ENCODE results near the gene KCTD14. TPM values are rescaled to one million over a fixed set of nuclear protein-coding genes. Genes with fewer than 3 reads are reported as not detected.
A peak's percentile ranks its signal among the peaks of the same experiment; 100 is the strongest.

The KCTD14 gene
- total and polyA plus RNA-seq, 9 of the 15 experiments (the other 6 are each of a cell fraction or from before 2014, with no cell fraction given), result 0.04 to 0.30 (median 0.11) TPM; not detected in 2

DNA sequence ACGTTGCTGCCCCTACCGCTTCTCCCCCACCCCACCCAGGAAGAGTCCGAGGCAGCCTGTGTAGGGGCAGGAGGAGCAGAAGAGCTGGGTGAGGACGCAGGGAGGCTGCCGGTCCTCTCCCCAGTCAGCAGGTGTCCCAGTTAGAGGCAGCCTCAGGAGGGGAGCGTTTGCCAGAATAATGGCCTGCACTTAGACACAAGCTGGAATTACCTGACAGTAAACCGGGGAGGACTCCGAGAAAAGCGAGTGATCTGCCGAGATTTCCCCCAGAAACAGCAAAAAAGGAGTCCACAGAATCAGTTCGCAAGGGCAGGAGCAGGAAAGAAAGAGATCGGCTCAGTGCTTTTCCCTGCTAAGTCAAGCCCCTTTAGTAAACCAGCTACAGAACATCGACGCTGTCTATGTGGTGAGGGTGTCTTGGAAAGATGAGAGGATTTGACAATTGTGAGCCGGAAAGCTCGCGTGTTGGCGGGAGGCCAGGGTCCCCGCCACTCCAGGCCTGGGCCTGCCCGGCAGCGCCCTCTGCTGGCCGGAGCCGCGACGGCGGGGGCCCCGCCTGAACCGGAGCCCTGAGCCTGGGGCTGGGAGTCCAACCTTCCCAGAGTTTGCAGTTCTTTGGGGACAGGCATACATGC is 22.9 kb upstream of the KCTD14 start (continued):
- TF ChIP-seq, protein P1, sequence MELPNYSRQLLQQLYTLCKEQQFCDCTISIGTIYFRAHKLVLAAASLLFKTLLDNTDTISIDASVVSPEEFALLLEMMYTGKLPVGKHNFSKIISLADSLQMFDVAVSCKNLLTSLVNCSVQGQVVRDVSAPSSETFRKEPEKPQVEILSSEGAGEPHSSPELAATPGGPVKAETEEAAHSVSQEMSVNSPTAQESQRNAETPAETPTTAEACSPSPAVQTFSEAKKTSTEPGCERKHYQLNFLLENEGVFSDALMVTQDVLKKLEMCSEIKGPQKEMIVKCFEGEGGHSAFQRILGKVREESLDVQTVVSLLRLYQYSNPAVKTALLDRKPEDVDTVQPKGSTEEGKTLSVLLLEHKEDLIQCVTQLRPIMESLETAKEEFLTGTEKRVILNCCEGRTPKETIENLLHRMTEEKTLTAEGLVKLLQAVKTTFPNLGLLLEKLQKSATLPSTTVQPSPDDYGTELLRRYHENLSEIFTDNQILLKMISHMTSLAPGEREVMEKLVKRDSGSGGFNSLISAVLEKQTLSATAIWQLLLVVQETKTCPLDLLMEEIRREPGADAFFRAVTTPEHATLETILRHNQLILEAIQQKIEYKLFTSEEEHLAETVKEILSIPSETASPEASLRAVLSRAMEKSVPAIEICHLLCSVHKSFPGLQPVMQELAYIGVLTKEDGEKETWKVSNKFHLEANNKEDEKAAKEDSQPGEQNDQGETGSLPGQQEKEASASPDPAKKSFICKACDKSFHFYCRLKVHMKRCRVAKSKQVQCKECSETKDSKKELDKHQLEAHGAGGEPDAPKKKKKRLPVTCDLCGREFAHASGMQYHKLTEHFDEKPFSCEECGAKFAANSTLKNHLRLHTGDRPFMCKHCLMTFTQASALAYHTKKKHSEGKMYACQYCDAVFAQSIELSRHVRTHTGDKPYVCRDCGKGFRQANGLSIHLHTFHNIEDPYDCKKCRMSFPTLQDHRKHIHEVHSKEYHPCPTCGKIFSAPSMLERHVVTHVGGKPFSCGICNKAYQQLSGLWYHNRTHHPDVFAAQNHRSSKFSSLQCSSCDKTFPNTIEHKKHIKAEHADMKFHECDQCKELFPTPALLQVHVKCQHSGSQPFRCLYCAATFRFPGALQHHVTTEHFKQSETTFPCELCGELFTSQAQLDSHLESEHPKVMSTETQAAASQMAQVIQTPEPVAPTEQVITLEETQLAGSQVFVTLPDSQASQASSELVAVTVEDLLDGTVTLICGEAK (IDR thresholded peaks at IDR 0.05), result no peak
- TF ChIP-seq, protein P1 (CRISPR knock-in tag; IDR thresholded peaks at IDR 0.05), result no peak
- peak; percentile 94 for TF ChIP-seq RB1 (IDR thresholded peaks at IDR 0.05; ENCODE audit: low read depth)
- TF ChIP-seq, protein P2, sequence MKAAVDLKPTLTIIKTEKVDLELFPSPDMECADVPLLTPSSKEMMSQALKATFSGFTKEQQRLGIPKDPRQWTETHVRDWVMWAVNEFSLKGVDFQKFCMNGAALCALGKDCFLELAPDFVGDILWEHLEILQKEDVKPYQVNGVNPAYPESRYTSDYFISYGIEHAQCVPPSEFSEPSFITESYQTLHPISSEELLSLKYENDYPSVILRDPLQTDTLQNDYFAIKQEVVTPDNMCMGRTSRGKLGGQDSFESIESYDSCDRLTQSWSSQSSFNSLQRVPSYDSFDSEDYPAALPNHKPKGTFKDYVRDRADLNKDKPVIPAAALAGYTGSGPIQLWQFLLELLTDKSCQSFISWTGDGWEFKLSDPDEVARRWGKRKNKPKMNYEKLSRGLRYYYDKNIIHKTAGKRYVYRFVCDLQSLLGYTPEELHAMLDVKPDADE (conservative IDR thresholded peaks at IDR 0.05; ENCODE audit: control insufficient read depth, low read depth, low read length), result no peak
- TF ChIP-seq, protein P3, sequence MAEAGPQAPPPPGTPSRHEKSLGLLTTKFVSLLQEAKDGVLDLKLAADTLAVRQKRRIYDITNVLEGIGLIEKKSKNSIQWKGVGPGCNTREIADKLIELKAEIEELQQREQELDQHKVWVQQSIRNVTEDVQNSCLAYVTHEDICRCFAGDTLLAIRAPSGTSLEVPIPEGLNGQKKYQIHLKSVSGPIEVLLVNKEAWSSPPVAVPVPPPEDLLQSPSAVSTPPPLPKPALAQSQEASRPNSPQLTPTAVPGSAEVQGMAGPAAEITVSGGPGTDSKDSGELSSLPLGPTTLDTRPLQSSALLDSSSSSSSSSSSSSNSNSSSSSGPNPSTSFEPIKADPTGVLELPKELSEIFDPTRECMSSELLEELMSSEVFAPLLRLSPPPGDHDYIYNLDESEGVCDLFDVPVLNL (CRISPR knock-in tag; IDR thresholded peaks at IDR 0.05; ENCODE audit: low read depth), result no peak
- peak; percentile 91 for TF ChIP-seq SMC3 (conservative IDR thresholded peaks at IDR 0.05; ENCODE audit: insufficient read depth, low read depth, low read length)
- no peak for TF ChIP-seq CREB1 (IDR thresholded peaks at IDR 0.05)
- no peak for TF ChIP-seq CREB1 (CRISPR knock-in tag; IDR thresholded peaks at IDR 0.05)
- TF ChIP-seq, protein P4, sequence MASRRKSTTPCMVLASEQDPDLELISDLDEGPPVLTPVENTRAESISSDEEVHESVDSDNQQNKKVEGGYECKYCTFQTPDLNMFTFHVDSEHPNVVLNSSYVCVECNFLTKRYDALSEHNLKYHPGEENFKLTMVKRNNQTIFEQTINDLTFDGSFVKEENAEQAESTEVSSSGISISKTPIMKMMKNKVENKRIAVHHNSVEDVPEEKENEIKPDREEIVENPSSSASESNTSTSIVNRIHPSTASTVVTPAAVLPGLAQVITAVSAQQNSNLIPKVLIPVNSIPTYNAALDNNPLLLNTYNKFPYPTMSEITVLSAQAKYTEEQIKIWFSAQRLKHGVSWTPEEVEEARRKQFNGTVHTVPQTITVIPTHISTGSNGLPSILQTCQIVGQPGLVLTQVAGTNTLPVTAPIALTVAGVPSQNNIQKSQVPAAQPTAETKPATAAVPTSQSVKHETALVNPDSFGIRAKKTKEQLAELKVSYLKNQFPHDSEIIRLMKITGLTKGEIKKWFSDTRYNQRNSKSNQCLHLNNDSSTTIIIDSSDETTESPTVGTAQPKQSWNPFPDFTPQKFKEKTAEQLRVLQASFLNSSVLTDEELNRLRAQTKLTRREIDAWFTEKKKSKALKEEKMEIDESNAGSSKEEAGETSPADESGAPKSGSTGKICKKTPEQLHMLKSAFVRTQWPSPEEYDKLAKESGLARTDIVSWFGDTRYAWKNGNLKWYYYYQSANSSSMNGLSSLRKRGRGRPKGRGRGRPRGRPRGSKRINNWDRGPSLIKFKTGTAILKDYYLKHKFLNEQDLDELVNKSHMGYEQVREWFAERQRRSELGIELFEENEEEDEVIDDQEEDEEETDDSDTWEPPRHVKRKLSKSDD (conservative IDR thresholded peaks at IDR 0.05; ENCODE audit: low read length), result 0 out of 2 replicates have a peak, but pooled peaks have one; percentile 63
- TF ChIP-seq STAG1 (CRISPR knock-in tag; IDR thresholded peaks at IDR 0.05; ENCODE audit: borderline replicate concordance), result peak; percentile 72
- TF ChIP-seq, protein P5, sequence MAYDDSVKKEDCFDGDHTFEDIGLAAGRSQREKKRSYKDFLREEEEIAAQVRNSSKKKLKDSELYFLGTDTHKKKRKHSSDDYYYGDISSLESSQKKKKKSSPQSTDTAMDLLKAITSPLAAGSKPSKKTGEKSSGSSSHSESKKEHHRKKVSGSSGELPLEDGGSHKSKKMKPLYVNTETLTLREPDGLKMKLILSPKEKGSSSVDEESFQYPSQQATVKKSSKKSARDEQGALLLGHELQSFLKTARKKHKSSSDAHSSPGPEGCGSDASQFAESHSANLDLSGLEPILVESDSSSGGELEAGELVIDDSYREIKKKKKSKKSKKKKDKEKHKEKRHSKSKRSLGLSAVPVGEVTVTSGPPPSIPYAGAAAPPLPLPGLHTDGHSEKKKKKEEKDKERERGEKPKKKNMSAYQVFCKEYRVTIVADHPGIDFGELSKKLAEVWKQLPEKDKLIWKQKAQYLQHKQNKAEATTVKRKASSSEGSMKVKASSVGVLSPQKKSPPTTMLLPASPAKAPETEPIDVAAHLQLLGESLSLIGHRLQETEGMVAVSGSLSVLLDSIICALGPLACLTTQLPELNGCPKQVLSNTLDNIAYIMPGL (CRISPR knock-in tag; IDR thresholded peaks at IDR 0.05), result no peak
